AG09309 (cell line): Measurements from ENCODE around the gene MBOAT1.

Experiments
- DNase-seq: peaks from one replicate; pipeline ENCODE4 v3.0.0-alpha.2; 2010; ENCODE audit warnings: low read depth
- H3K4me3 ChIP-seq: 2 replicates; pipeline ENCODE4 v1.5.1; 2011; ENCODE audit warnings: mild to moderate bottlenecking, low read depth, low read length, moderate library complexity; ENCODE audit not compliant: control insufficient read depth
- CTCF ChIP-seq: IDR thresholded peaks from 2 replicates; pipeline ENCODE4 v1.5.1; 2011; ENCODE audit warnings: mild to moderate bottlenecking, low read depth, low read length, inconsistent platforms; ENCODE audit not compliant: insufficient read depth, control insufficient read depth; ENCODE audit errors: missing control alignments

MBOAT1 gene

GRCh38 chr6:20198775-20199174 is 13.5 kb downstream of the MBOAT1 start:
- no peak overlapping the region for H3K4me3 ChIP-seq
- DNase-seq = no peak
- no peak for TF ChIP-seq CTCF

DNA sequence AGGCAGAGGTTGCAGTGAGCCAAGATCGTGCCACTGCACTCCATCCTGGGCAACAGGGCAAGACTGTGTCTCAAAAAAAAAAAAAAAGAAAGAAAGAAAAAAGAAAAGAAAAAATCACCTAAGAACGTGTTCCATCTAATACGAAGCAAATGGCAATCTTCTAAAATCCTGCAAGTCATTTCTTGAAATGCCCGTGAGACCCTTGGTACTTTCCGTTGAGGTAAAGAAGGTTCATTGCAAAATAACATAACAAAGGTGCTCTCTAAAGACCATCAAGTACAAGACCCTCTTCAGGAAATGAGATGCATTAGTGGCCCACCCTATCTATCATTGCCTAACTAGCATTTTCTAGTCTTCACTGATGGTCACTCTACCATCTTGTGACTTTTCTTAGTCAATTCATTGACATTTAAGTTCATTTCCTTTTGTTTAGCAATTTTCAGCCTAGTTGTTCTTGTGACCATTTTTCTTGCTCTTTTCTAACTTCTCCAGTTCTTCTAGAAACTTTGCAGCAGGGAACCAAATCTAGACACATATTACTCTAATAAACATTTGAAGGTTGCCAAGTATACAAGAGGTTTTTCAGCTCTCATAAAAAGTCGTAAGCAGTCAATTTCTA is 14.0 kb downstream of the MBOAT1 start:
- no peak for TF ChIP-seq CTCF
- no peak overlapping the region for H3K4me3 ChIP-seq
- DNase-seq = no peak

GRCh38 chr6:20197251-20197650 is 15.0 kb downstream of the MBOAT1 start:
- no peak overlapping the region for H3K4me3 ChIP-seq
- TF ChIP-seq CTCF = no peak
- DNase-seq = no peak

GRCh38 chr6:20192625-20193024 is 19.6 kb downstream of the MBOAT1 start:
- no peak overlapping the region for H3K4me3 ChIP-seq
- no peak for DNase-seq
- no peak for TF ChIP-seq CTCF

DNA sequence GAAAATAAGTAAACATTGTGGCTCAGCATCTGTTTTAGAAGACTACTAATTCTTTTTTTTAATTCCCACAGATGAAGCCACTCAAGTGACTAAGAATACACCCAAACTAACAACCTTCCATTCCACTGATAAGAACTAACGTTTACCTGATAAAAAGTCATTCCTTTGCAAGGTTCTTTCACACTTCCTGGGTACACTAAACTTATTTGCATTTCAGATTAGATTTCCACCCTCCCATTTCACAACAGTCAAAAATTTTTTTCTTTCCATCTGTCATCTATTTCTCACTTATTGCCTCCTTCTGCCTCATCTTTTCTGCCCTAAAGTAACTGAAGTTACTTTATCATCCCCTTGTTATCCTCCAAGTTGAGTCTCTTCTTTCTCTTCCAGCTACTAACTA is 20.3 kb downstream of the MBOAT1 start:
- DNase-seq = no peak
- H3K4me3 ChIP-seq = no peak overlapping the region
- no peak for TF ChIP-seq CTCF

GRCh38 chr6:20188630-20189075 is 23.6 kb downstream of the MBOAT1 start:
- DNase-seq = no peak
- TF ChIP-seq CTCF = no peak
- H3K4me3 ChIP-seq = no peak overlapping the region
